Prostate gland (tissue), 2 donors: ENCODE measurements around the gene TTYH3.

Experiments
- CTCF ChIP-seq, 4 experiments: fragments of 200-600 bp in 2 of 4; fragments of 450-650 bp in 2 of 4; sonication (generic) in 2 of 4; IDR thresholded peaks; 1 replicate in 3 of 4; 2 replicates in 1 of 4; pipeline ENCODE4 v1.5.1; 2016 to 2019; ENCODE audit warnings: antibody characterized with exemption in 4 of 4, mild to moderate bottlenecking in 2 of 4, moderate library complexity in 2 of 4
- POLR2A ChIP-seq: fragments of 450-650 bp; IDR thresholded peaks from one replicate; pipeline ENCODE4 v1.6.1; 2016; ENCODE audit warnings: antibody characterized with exemption, mild to moderate bottlenecking
- POLR2AphosphoS5 ChIP-seq: sonication (generic); formaldehyde crosslinking; IDR thresholded peaks from one replicate; pipeline ENCODE4 v1.6.1; 2017; ENCODE audit warnings: antibody characterized with exemption

DNA sequence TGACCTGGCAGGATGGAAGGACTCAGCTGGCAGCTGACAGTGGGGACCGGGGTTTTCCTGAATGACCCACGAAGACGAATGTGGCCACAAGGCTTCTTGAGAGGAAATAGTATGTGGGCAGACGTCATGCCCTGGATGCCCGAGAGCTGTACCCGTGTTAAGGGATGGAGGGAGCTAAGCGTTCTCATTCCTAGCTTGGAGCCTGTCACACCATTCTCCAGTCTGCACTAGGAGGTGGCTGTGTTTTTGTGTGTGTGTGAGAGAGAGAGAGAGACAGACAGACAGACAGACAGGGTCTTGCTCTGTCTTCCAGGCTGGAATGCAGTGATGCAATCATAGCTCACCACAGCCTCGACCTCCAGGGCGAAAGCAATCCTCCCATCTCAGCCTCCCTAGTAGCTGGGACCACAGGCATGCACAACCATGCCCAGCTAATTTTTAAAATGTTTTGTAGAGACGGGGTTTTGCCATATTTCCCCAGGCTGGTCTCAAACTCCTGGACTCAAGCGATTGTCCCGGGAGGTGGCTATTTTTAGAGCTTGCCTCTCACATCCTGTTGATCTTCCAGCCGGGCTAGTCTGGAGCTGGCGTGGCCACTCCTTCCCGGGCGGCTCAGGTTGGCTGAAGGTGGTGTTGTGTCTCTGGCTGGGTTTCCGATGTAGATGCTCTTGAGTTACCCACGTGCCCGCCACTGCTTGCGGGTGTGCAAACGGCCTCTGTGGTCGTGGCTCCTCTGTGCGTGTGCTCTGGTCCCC is 58.3 kb downstream of the TTYH3 start:
- TF ChIP-seq CTCF (IDR thresholded peaks at IDR 0.05), result no peak
- TF ChIP-seq POLR2AphosphoS5, result no peak
- no peak for TF ChIP-seq POLR2A
